Suprapubic skin (tissue), 3 donors: ENCODE data around the gene TFRC.

Experiments
- CTCF ChIP-seq, 2 donors: fragments of 200-600 bp in 1 of 2; fragments of 450-650 bp in 1 of 2; sonication (generic) in 1 of 2; IDR thresholded peaks; one replicate each; pipeline ENCODE4 v1.5.1; 2016 to 2019; ENCODE audit warnings: antibody characterized with exemption in 2 of 2, mild to moderate bottlenecking in 1 of 2, moderate library complexity in 1 of 2
- POLR2A ChIP-seq, 2 donors: fragments of 450-650 bp; IDR thresholded peaks; one replicate each; pipeline ENCODE4 v1.6.1; 2017; ENCODE audit warnings: antibody characterized with exemption in 2 of 2, mild to moderate bottlenecking in 2 of 2, moderate library complexity in 2 of 2

GRCh38 chr3:196016059-196016458, 65.8 kb downstream of the TFRC start:
- no peak for TF ChIP-seq CTCF (IDR thresholded peaks at IDR 0.05)
- TF ChIP-seq POLR2A (IDR thresholded peaks at IDR 0.05), result no peak
